Measurements from ENCODE around the gene IL12RB1.
"Not testable (repeated sequence)": the region's sequence is repeated elsewhere in the genome, so short reads cannot be mapped to it uniquely, and the experiment has no call there.

Gene IL12RB1

DNA sequence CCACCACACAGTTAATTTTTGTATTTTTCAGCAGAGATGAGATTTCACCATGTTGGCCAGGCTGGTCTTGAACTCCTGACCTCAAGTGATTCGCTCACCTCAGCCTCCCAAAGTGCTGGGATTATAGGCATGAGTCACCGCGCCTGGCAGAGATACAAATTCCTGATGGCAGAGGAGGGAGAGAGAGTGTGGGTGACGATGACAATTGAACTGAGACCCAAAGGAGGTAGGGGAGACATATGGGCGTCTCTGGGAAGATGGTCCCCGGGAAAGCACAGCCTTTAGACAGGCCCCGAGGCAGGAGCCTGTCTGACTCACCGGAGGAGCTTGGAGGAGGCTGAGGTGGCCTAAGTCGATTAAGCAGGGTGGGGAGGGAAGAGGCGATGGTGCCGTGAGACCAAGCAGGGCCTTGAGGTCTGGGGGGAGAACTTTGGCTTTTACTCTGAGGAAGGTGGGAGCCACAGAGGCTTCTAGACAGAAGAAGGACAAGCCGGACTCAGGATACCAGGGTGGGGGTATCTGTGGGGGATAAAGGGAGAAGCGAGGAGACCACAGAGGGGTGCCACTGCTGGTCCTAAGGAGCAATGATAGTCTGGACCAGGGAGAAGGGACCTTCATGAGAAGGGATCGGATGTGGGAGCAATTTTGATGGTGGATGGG, 40.5 kb downstream of the IL12RB1 start:
- DNase-seq (ENCODE audit: low read depth in 2 of 2): no peak

DNA sequence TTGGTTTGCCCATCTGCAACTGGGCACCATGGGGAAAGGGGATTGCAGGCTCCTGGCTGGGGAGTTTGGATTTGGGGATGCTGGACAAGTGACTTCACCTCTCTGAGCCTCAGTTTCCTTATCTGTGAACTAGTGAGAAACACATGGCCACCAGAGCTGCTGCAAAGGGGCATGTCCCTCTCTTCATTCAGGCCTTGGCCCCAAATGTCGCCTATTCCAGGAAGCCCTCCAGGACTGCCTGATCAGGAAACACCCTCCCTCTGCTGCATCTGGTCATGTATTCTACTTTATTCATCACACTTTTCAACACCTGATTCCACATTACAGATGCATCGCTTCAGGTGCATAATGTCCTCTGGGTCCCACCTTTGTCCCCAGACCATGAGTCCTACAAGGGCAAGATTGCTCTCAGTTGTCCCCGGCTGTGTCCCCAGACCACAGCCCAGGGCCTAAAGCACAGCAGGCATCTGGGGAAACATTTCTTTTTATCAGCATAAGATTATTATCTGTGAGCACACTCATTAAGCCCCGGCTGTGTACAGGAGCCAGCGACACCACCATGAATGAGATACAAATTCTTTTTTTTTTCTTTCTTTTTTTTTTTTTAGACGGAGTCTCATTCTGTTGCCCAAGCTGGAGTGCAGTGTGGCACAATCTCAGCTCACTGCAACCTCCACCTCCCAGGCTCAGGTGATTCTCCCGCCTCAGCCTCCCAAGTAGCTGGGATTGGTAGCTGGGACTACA, 41.3 kb downstream of the IL12RB1 start:
- no peak for DNase-seq (ENCODE audit: low read depth in 2 of 2)

DNA sequence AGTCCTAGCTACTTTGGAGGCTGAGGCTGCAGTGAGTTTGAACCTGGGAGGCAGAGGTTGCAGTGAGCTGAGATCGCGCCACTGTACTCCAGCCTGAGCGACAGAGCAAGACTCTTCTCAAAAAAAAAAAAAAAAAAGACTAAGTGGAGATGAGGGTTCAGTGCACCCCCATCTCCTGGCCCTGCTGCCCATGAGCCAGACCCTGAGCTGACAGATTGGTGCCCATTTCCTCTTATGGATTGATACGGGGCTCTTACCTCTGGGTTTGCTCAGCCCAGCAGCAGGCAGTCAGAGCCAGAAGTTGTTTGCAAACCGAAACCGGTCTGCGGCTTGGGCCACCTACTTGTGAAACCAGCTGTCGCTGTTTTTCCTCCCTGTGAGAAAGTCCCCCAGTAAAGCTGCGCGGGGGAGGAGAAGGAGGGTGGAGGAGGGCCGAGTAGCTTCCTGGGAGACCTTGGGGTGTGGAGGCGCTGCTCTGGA, 41.9 kb downstream of the IL12RB1 start:
- peak; percentile 83 to 86 for DNase-seq (ENCODE audit: low read depth in 2 of 2)

DNA sequence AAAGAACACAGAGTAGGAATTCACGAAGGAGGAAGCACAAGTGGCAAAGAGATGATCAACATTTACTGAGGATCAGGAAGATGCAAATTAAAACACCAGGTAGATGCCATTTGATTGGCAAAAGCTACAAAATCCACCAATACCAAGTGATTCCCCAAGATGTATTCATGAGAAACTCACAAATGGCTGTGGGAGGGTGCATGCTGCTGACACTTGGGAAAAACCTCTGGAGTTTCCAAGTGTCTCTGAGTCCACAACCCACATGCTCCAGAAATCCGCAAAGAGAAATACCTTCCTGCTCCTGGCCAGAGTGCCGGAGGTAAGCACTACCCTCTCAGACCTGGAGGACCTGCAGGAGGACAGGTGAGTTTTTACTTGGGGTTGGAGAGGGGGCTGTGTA, 43.1 kb downstream of the IL12RB1 start:
- no peak for DNase-seq (ENCODE audit: low read depth in 2 of 2)

DNA sequence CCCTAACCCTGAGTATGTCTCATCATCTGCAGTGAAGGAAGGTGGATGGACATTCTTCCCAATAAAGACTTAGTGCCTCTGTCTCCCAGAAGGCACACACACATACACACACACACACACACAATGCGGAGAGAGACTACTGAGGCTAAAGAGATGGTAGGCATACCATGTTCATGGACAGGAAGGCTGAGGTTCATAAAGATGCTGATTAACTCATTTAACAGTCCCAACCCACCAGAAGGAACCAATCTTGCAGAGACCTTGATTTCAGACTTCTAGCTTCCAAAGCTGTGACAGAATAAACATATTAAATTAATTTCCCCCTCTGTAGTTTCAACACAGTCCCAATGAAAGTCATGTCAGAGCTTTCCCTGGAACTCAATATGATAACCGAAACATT, 45.7 kb downstream of the IL12RB1 start:
- no peak for DNase-seq (ENCODE audit: low read depth in 2 of 2)

DNA sequence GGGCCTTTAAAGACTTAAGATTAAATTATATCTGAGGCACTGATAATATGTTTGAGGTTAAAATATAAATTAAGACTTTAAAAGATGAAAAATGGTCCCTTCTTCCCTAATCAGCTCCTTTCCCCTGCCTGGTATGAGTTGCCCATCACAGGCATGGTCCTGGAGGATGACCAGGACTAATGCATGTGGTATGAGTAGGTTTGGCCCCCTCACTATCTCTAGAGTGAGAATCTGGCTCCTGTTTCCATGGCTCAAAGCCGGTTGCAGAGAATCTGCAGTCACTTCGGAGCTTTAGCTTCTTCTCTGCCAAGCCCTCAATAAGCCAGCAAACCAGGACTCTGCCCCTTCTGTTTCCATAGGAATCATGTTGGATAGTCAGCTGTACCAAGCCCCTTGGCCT, 54.6 kb downstream of the IL12RB1 start:
- DNase-seq (ENCODE audit: low read depth in 2 of 2): not testable (repeated sequence)

DNA sequence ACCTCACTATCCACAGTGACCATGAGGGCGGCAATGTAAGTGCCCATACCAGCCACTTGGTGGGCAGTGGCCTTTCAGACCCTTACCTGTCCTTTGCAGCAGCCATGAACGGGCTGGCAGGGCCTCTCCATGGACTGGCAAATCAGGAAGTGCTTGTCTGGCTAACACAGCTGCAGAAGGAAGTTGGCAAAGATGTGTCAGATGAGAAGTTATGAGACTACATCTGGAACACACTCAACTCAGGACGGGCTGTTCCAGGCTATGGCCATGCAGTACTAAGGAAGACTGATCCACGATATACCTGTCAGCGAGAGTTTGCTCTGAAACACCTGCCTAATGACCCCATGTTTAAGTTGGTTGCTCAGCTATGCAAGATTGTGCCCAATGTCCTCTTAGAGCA, 55.3 kb downstream of the IL12RB1 start:
- DNase-seq (ENCODE audit: low read depth in 2 of 2): not testable (repeated sequence)

DNA sequence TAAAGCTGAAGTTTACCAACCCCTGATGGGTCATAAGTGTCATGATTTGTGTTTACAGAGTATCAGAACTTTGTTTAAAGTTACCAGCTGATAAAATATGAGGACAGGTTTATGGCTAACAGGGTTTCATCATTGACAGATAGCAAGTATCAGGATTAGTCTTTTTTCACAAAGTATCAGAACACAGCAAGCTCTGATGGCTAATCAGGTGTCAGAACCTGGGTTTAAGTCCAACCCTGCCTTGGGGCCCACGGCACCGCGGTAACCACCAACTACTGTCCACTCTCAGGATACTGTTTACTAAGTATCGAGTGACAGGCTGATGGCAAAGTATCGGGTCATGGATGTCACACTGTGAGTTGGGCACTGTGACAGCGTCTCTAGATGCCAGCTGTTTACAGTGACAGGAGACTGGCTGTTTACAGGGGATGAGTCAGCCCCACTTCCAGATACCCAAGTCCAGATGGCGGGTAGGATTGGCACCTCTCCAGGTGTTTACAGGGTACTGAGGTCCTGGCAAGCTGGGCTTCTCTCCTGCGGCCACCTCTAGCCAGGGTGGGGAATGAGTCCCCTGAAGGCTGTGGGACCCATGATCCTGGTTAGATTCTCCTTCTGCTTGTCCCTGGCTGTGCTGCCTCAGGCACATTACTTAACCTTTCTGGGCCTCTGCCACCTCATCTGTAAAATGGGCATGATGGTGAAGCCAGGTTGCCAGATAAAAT, 57.0 kb downstream of the IL12RB1 start:
- no peak for DNase-seq (ENCODE audit: low read depth in 2 of 2)

DNA sequence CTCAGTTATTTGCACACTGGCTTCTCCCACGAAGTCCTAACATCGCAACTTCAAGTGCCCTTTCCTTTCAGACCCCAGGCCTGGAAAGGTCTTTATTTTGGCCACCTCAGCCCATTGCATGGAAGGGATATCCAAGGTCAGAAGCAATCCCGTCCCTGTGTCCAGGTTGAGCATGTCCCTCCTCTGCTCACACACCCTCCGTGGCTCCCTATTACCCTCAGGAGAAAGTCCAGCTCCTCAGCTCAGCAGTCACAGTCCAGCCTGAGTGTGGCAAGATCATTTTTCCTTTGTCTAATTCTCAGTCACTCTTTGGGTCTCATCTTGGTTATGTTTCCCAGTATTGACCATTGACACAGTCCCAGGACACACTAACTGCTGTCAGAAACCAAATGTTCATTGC, 59.6 kb downstream of the IL12RB1 start:
- DNase-seq (ENCODE audit: low read depth in 2 of 2): no peak

DNA sequence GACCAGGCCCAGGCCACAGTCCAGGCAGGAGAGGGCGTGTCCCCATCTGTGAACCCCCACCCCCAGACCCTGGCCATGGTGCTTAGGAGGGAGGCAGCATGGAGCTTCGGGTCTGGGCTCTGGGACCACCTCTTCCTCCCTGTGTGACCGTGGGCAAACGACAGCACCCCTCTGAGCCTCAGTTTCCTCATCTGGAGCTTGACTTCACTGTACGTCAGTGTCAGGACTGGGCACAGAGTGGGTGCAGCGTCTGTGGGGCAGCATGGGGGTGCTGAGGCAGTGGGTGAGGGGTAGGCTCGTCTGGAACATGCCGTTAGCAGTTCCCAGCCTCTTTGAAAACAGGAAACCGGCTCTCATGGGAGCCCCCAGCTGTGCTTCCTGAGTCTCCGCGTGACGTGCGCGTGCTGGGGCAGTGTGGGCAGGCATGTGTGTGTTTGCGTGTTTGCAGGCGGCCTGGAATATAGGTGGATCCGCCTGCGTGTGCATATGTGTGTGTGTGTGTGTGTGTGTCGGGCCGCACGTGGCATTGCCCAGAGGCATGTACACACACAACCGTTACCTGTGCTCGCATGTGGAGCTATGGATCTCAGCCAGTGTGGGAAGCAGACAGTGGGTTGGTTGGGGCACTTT, 63.0 kb downstream of the IL12RB1 start:
- peak in 1 of 2 donors; percentile 46 for DNase-seq (ENCODE audit: low read depth in 2 of 2)

DNA sequence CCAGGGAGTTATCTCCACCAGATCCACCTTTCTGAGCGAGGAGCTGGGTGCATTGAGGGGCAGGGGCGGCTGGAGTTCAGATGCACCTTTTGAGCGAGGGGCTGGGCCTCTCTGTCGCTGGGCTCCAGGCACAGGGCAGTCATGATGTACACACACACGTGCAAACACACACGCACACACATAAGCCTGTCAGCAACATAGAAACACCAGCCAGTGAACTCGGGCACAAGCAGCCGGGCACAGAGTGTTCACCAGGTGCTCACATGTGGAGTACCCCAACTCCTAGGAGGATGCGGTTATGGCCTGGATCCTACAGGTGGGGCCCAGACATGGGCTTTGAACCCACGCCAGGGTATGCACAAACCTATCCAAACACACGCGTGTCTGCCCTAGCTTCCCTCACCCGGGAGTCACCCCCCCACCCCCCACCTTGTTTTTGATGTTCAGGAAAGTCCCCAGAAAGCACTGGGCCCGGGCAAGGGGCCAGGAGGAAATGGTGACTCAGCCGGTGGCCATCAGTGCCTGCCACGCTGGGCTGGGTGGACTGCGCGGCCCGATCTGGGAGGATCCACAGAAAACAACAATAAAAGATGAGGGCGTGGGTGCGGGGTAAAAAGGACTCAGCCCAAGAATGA, 65.5 kb downstream of the IL12RB1 start:
- peak; percentile 46 to 66 for DNase-seq (ENCODE audit: low read depth in 2 of 2)

DNA sequence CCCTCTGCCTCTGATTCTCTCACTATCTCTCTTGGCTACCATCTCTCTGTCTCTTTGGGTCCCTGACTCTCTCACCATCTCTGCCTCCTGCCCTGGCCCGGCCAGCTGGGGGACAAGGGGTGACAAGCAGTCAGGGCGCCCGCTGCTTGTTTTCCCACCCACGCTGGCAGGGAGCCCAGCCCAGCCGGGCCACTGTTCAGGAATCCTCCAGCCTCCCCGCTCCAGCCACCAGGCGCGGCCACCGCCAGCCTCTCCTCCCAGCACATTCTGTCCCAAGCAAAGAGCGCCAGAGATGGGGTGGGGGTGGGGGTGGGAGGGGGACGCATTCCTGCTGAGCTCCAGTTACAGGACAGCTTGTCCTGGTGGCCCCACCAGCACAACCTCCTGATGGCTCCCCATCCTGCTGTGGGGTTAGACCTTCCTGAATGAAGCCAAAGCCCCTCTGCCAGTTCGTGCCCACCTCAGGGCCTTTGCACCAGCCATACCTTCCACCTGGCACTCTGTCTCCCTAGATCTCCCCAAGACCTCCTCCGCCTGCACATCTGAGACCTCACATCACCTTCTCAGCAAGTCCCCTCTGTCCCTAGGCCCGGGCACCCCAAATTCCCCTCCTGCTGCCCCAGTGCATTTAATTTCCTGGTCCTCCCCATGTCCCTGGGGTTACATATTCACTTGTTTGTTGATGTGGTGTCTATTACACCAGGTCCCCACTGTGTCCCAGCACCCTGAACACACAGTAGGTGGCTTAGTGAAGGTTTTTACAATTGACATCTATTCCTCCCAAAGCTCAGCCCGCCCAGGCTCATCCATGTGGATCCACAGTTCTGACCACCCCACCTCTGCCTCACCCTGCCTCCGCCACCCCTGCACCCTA, 66.3 kb downstream of the IL12RB1 start:
- no peak for DNase-seq (ENCODE audit: low read depth in 2 of 2)

DNA sequence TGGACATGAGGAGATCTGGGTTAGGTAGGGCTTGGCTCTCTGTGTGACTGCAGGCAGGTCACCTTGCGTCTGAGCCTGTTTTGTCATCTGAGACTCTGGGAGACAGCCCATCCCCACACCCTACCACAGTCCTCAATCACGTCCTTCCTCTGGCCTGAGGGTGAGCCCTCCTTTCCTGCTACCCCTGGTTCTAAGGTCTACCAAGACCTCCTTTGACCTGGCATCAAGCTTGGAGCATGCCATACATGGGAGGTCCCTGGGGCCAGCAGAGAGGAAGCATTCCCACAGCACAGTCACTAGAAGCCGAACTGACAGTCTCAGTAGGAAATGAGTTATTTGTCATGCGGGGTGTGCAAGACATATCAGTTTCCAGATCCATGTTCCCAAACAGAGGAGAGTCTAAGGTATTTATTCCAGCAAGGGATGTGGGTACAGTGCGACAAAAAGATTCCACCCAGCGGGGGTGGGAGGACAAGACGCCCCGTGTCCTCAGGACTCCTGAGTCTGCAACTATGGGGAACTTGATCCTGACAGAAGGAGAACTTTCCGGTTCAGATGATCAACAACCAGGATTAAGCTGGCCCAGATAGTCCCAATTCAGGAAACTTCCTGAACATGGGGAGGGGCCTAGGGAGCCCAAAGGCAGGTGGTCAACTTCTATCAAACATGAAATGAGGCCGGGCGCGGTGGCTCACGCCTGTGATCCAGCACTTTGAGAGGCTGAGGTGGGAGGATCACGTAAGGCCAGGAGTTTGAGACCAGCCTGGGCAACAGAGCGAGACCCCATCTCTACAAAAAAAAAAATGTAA, 69.3 kb downstream of the IL12RB1 start:
- DNase-seq (ENCODE audit: low read depth in 2 of 2): no peak

DNA sequence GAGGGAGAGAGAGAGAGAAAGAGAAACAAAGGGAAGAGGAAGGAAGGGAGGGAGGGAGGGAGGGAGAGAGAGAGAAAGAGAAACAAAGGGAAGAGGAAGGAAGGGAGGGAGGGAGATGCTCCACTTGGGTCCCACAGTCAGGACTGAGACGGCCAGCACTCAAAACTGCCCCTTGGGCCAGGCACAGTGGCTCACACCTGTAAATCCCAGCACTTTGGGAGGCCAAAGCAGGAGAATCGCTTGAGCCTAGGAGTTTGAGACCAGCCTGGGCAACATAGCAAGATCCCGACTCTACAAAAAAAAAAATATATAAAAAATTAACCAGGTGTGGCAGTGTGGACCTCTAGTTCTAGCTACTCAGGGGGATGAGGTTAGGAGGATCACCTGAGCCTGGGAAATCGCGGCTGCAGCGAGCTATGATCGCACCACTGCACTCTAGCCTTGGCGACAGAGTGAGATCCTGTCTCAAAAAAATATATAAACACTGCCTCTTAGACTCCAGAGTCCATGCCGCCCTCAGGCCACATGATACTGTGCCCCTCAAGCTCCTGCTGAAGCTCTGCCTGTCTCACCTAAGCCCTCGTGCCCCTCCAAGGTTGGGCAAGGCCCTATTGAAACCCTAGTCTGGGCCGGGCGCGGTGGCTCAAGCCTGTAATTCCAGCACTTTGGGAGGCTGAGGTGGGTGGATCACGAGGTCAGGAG, 70.4 kb downstream of the IL12RB1 start:
- no peak for DNase-seq (ENCODE audit: low read depth in 2 of 2)

DNA sequence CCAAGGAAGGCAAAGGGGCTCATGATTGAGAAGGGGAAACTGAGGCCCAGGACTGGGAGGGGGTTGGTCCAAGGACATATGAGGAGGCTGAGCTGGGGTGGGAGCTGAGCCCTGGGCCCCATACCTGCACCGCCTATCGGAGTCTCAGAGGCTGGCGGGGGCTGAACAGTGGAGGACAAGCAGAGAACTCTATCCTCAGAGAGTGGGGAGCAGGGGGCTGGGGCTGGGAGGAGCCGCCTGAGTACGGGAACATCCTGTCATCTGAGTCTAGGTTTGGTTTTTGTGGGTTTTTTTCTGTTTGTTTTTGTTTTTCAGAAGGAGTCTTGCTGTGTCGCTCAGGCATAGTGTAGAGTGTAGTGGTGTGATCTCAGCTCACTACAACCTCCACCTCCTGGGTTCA, 72.5 kb downstream of the IL12RB1 start:
- DNase-seq (ENCODE audit: low read depth in 2 of 2): no peak

DNA sequence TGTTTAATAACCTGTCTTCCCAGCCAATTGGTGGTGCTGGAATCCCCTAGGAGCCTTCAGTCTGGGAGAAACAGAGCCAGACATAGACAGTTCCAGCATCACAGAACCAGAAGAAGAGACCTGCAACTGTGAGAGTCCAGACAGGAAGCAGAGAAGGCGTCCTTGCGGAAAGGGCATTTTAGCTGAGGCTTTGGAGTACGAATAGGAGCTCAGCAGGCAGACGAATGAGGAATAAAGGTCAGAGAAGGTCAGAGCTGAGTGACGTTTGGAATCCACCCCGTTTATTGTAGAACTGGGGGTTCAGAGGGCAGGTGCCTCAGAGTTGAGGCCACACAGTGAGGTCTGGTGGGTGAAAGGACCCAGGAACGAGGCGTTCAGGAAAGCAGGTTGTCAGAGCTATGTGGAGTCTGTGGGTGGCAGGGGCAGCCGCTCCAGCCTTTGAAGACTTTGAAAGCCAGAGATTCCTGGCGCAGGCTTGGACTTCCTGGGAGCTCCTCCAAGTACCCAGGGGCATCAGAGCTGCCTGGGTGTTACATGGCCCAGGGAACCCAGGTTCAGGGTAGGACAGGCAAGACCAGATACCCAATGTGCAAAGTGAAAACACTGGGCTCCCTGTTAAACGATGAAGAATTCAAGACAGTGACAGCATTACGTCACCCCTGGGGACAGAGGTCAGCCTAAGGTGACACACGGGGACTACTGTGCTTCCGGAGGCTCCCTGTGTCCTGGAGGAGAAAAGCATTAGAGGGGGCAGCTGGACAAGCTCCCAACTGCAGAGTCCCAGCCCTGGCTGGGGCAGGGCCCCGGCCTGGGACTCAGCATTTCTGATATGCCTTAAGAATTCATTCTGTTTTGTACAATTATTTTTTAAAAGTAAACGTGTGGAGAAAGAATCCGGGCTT, 73.3 kb downstream of the IL12RB1 start:
- no peak for DNase-seq (ENCODE audit: low read depth in 2 of 2)

DNA sequence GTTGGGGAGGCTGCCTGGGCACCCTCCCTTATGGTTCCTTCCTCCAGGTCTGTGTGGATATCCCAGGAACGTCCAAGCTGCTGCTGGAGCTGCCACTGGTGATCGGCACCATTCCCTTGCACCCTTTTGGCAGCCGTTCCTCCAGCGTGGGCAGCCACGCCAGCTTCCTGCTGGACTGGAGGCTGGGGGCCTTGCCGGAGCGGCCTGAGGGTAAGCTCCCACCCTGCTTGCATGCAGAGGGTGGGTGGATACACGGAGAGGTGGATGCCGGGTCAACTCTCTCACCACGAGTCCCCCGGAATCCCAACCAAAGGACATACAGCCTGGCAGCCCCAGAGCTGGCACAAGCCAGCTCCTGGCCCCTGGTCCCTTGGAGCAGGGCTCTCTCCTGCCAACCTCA, 76.6 kb downstream of the IL12RB1 start:
- DNase-seq (ENCODE audit: low read depth in 2 of 2): no peak

DNA sequence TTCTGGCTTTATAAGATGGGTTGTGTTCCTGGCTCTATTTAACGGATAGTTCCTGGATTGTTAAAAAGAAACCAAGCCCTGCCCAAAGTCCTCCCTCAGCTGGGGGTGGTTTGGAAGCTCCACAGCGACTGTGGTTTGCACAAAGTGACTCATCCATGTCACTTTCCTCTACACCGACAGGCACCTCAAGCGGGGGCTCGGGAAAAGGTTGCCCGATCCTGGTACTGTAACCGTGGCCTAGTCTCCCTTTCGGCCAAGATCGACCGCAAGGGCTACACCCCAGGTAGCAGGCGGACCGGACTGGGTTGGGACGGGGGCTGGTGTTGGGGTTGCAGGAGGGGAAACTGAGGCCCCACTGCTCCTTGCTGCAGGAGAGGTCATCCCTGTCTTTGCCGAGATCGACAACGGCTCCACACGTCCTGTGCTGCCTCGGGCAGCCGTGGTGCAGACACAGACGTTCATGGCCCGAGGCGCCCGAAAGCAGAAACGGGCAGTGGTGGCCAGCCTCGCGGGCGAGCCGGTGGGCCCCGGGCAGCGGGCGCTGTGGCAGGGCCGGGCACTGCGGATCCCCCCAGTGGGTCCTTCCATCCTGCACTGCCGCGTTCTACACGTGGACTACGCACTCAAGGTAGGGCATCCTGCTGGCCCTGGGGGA, 77.2 kb downstream of the IL12RB1 start:
- DNase-seq (ENCODE audit: low read depth in 2 of 2): no peak
